ENCODE data around the gene PTPN21.

The PTPN21 gene

DNA sequence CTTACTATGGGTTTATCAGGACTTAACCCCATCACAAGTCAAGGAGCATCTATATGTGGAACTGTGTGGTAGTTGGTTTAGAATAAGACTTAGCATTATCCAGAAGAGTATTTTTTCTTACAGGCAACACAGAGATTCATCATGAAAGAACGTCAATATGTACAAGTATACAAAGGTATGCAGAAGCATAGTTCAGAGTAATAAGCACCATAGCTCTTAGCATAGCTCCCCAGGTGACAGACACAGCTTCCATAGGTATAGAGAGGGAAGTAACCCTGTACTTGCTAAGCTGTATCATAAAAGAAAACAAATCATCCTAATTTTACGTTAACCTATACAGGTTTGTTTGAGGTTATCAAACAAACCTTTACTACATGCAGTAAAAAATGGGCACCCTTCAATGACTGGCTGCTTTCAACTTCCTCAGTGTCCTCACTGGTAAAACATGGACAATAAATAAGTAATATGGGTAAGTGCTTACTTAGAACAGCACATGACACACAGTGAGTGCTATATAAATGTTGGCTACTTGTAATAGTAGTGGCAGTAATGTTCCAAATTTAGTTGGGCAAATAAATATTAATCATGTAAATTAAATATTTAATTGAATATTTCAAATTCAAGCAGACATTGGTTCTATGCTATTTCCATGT is 50.9 kb downstream of the PTPN21 start:
- DNase-seq, result no peak

DNA sequence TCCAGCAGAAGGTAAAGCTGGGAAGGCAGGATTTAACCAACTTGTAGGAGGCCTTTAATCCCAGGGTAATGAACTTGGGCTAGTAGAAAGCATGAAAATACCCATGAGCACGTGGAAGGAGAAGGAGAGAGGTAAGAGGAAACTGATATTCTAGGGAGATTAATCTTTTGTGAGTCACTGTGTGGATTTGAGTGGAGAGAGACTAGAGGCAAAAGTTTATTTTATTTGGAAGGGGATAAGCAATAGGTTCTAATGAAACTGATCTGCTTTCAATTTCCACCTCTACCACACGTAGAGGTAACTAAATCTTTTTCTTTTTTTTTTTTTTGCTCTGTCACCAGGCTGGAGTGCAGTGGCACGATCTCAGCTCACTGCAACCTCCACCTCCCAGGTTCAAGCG is 52.1 kb downstream of the PTPN21 start:
- no peak for DNase-seq

DNA sequence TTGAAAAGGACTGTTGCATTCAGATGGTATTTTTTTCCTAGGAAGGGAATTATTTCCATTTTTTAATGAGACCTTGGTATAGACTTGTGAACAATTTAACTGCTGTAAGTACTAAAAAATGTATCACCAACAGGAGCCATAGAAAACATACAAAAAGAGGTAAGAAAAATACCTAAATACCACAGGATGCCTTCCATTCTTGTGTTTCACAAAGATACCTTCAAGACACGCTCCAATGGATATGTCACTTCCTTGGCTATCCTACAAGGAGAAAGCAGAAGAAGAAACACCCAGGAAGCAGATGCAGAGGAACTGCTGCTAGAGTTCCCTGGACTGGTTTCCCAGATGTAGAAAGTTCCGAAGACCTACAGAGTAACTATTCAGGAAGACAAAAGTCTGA is 54.2 kb downstream of the PTPN21 start:
- no peak for DNase-seq

DNA sequence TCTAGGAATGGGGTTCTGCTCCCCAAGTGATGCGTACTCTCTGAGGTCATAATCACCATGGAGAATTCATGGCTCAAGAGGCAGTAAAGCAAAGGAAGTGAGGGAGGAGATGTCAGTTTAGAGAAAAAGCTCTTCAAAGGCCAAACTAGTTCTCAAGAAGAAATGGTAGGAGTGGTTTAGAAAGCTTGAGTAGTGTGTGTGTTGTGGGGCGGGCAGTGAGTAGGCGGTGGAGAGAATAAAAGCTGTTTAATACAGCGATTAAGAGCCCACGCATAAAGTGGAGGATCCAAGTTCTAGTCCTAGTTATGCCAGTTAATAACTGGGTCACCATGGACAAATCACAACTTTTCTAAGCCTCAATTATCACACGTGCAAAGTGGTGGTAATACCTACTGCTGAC is 55.6 kb downstream of the PTPN21 start:
- DNase-seq, result no peak

DNA sequence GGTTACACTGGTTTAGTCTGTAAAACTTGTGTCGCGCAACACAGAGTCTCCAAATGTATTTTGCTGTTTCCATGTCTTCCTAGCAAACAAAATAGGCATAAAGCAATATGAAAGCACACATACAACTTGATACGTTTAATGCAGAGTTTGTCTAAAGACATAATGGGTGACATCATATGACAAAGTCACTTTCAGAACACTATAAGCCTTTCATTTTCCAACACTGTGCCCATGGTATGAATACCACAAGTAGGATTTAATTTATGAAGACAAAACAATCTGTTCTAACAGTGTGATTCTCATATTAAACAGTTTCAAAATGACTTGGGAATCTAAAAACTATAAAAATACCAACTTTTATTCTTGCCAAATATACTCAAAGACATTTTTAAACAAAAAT is 58.4 kb downstream of the PTPN21 start:
- no peak for DNase-seq

DNA sequence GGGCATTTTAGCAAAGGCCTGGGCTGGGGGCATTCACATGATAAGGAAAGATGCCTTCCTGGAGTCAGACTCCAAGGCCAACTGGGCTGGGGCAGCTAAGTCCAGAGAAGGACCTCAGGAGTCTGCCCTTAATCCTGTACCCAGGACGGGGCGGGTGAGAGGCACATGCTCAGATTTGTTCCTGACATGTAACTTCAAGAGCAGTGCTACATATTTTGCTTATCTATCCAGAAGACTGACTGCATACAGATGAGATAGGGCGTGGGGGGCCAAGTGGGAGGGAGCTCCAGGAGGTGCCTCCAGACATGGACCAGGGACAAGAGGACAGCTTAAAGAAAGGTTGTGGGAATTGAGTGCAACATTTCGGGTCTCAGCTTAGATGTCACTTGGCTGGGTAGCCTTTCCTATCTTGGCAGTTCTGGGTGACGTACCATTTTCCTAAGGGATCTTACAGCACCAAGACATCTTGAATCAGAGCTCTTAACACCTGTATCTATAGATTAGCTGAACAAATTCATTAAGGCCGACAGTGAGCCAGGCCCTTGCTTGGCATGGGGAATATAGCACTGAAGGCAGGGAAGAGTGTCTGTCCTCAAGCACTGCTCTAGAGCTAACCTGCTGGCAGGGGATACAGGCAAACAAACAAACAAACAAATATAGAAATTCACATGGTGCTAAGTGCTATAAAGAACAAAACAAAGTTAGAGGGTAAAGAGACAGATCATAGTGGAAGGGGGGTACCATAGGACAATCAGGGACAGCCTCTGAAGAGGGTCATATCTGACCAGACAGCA is 61.2 kb downstream of the PTPN21 start:
- DNase-seq, result no peak

DNA sequence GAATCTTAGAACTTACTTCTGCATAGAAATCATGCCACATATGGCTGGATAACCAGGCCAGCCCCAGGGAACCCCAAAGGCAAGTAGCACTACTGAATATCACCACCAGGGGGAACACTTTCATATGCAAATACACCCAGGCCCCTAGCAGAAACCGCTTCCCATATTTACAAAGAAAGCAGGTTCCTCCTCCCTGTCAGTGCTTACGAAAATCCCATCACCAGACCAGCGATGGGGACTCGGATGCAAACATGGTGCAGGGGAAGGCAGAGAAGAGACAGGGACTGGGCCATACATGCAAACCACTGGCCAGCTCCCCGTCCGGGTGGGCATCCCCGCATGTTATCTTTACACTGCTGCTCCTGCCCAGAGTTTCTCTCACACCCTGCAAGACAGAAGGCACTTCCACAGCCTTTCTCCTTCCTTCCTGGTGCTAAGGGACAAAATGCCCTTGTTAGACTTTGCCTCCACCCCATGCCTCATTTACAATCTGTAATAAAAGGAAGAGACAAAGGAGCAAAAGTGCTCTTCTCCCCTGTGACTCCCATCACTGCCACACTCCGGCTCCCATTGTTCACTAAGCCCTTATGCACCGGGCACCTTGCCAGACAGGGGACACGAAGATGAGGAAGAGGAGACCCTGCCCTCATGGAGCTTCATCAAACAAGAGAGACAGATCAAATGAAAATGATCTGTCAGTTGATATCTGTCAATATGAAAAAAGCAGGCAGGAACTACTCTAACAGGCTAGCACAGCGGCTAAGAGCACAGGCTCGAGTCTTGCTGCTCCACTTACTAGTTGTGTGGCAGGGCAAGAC is 62.3 kb downstream of the PTPN21 start:
- DNase-seq, result peak; percentile 51

DNA sequence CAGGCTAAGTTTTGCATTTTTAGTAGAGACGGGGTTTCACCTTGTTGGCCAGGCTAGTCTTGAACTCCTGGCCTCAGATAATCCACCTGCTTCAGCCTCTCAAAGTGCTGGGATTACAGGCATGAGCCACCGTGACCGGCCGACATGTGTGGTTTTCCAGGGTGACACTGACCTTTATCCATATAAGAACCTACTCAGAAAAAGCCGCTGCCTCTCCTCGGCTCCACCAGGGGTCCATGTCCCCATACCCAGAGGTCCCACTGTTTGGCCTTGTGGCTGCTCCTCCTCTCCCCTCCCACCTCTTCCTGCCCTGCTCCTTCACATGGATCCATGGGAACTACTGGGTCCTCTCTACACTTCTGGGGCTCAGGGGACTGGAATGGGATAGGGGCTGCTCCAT is 64.6 kb downstream of the PTPN21 start:
- DNase-seq, result no peak

DNA sequence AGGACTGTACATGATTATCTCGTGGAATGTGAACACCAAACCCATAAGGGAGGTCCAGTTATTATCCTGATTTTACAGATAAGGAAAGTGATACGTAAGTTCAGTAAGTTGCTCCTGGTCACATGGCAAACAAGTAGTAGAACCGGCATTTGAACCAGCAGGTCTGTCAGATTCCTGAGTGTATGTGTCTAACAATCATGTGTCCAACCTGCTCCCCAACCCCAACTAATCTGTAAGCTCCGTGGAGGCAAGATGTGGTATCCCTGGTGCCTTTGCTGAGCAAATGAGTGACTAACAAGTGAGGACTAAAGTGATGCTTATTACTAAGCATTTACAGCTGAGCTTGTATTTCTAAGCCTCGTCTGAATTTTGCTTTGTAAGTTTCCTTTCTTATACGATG is 65.9 kb downstream of the PTPN21 start:
- no peak for DNase-seq

DNA sequence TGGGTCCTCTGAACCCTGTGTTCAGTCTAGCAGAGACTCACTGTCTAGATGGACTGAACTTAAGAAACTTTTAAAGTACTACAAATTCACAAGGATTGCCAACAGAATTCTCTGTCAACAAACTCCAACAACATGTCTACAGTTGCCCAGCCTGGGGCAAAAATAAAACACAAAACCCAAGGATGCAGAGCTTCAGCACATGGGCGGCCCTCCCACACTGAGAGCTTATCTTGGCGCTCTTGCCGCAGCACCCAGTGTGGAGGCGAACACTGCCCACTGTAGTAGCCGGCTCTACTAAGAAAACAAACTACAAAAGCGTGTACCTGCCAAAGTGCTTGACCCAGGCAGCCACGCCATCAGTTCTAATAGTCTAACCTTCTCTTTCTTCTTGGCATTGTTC is 66.7 kb downstream of the PTPN21 start:
- no peak for DNase-seq

DNA sequence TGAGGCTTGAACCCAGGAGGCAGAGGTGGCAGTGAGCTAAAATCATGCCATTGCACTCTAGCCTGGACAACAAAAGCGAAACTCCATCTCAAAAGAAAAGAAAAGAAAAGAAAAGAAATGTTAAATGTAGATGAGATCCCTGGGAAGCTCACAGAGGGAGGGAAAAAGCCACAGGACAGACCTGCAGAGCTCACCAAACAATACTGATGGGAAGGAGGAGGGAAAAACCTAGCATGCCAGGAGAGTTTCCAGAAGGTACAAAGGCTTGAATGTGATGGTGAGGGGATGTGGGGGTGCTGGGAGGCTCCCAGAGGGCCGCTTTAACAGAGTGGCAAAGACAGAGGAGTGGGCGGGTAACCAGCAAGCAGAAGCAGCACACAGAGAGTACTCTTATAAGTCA is 72.3 kb downstream of the PTPN21 start:
- no peak for DNase-seq

DNA sequence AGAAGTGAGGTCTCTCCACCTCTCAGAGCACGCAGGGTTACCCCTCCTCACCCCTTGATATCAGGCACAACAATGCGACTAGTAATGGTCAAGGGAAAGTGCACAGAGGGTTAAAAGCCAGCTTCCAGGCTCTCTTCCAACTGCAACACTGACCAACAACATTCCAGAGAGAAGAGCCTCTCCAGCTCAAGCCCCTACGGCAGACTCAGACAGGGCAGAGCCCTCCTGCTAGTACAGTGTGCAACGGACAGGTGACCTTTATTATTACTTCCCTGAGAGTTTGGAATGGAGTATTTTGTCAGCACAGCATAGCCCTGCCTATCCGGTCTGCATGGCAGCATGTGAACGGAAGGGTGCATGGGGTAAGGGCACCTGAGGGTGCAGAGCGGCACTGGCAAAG is 73.0 kb downstream of the PTPN21 start:
- no peak for DNase-seq

DNA sequence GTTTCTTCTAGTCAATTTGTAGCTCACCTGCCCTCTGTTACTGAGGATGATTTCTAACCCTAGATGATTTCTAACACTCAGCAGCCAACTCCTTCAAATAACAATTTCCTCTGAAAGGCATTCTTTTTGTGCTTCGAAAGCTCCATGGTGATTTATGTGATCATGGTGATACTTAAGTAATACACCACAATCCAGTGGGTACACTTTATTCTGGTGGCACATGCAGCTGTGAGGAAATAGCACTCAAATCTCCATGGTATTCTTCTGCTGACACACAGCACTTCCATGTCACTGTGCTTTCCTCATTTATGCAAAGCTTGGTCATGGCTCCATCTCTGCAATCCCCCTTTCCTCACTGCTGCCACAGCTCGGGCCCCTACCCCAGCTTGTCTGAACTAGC is 73.7 kb downstream of the PTPN21 start:
- DNase-seq, result no peak

DNA sequence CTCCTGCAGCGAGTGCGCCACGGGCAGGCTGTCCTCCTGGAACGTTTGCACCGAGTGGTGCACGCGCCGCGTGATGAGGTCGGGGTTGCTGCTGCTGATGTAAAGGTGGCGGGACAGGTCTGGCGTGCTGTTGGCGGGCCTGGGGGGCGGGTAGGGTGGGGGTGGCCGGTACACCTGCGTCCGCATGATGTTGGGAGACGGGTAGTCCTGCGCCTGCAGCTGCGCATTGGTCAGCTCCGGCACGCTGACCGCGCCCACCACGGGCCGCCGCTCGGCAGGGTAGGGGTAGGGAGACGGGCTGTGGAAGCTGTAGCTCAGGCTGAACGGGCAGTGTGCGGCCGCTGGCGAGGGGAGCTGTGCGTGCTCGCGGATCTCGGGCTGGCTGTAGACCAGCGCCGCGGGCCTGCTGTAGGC is 75.2 kb downstream of the PTPN21 start:
- no peak for DNase-seq

DNA sequence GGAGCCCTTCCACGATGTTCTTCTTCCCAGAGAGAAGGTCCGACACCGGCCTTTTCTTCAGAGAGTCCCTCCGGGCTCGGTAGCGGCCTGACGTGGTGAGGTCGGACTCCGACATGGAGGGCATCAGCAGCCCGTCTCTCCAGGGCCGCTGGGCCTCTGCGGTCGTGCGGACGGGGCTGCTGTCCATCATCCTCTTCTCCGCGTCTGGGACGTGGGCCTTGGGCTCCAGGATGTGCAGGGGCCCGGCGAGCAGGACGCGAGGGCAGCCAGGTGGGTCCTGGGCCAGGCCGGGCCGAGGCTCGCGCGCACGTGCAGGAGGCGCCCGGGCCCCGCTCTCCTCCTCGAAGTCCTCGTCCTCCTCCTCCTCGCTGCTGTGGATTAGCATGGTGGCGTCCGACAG is 75.9 kb downstream of the PTPN21 start:
- DNase-seq, result no peak

DNA sequence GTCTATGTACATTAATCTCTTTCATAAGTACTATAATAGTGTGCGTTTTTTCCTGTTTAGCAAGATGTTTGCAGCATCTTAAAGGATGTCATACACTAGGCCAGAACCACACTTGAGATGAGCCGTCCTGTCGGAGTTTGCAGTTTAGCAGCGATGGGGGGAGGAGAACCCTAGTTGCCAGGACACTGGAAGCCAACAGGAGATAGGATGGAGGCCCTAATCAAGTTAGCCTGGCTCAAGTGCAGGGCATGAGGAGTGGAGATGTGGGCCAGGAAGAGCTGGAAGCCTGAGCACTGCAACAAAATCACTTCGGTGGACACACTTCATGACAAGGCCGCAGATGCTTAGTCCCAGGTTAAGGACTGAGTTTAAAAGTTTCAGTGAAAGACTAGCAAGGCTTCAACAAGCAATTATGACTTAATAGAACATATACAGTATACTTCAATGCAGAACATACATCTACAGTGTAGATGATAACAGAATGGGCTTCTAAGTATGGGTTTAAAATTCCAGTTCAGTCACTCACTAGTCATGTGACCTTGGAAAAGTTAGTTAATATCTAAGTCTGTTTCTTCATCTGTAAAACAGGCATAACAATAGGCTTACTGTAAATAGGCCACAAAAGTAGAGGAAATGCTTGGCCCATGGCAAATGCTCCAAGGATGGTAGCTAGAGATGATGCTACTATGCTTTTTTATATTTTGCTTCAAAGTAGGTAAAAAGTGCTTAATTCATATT is 77.1 kb downstream of the PTPN21 start:
- no peak for DNase-seq

DNA sequence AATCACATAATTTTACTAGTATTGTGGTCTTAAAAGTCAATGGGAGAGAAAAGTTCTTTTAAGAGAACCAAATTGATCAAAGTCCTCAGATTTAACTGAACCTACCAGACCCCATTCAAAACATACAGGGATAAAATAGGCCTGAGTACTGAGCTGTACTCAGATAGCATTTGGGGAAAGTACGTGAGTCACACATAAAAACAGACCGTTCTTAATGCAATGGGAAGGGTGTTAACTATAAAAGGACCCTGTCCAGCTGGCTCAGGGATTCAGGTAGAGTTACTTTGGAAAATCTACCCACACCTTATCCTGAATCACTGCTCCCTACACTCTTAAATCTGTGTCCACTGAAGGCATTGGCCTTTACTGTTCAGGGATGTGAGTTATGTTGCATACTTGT is 78.0 kb downstream of the PTPN21 start:
- DNase-seq, result no peak

DNA sequence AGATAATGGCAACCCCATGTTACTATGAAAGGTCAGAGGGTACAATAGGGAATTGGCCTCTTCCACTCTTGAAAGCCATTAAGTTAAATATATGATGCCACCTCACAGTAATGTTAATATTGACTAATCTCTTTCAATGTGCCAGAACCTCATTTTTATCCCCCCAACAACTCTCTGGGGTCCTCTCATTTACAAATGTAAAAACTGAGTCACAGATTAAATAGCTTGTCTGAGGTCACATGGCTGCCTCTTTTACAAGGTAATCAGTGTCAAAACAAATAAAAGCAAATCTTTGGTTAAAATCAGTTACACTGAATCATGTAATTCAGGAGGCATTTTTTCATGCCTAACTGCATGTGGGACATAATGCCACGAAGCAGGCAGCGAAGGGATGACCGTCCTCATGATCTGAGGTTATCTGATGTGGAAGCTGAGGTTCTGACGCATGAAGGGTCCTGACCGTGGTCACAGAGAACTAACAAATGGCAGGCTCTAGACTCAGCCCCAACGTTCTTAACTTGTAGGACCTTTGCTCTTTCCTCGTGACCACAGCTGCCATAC is 78.5 kb downstream of the PTPN21 start:
- no peak for DNase-seq

DNA sequence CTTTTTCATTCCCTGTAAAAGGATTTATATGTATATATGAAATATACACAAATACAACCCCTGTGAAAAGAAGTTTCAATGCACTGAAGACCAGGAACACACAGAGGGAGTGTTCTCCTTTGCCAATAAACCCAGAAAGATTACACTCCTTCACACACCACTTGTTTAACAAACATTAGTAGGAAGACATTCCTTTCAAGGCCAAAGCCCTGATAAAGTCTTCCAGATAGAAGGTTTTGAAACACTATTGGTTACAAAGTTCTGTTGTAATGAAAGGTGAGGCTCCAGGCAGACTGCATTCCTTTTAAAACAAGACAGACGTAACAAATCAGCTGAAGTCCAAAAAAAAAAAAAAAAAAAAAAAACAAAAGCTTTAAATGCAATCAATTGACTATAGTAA is 81.0 kb downstream of the PTPN21 start:
- DNase-seq, result no peak

DNA sequence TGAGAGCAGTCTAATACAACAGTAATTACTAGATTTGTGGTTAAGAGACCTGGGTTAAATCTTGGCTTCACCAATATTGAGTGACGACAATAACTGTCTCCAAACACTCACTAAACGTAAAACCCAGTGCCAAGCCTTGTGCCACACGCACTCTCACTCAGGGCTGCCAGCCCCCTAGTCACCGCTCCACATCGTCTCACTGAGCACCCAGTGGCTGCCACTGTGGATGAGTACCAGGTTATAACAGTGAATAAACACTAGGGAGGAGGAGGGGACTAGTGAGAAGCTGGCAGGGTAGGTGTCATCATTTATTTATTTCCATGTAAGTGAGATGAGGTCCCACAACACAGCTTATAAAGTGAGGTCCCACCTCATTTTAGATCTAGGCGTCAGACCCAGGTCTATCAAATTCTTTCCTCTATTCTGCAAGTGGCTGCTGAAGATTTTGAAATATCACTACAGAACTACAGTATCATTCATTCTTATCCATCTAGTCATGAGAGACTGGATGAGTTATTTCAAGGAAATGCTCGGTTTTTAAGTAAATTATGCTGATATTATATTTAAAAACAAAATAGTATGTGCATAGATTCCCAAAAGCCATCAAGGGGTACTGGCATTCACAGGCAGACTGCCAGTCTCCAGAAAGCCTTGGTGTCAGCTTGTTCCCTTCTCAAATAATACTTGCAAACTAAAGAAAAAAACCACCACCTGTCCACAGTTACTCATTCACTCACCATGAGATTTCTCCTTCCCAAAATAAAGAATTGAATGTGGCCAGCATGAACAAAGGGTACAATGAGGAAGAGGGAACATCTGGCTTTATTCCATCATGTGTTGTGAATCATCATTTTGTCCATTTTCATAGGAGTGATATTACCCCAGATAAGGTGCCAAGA is 84.0 kb downstream of the PTPN21 start:
- DNase-seq, result no peak

DNA sequence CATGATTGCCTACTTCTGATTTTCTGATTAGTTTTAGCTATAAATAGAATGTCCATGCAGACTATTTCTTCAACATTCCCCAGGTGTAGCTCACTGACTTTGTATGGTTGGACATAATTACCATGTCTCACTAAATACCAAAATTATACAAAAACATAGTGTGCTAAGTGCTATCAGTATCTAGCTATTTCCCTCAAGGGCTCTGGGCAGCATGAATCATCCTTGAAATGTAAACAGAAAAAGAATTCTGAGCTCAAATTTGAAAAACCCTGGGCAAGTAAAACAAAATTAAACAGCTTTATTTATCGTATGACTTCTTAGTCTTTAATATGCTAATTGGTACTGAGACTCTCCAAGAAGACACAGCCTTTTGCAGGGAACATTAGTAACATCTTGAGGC is 86.4 kb downstream of the PTPN21 start:
- DNase-seq, result no peak

DNA sequence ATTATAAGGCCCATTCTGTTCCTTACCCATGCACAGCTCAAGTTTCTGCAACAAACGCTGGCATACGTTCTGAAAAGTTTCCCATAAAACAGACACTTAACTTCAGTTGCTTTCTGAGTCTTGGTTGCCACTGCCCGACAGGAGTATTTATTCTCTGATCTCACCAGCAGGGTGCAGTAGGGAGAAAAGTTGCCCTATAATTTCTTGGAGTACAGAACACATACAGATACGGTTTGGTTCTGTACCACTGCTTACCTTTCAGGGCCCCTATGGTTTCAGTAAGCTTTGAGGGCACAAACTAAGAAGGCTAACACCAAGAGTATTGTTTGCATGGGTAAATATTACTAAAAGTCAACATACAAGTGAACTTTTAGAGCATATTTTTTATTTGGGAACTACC is 91.5 kb downstream of the PTPN21 start:
- no peak for DNase-seq

Data from central memory CD4-positive, alpha-beta T cell (primary cell).